IPS-18a (cell line): Measurements from ENCODE around the gene MAPKAPK3.

Experiments used
- H3K27ac ChIP-seq: one replicate; pipeline ENCODE4 v1.5.1; 2013; ENCODE audit warnings: low read length
- H3K27me3 ChIP-seq: one replicate; pipeline ENCODE4 v1.6.1; 2013; ENCODE audit warnings: mild to moderate bottlenecking, low read length; ENCODE audit not compliant: control insufficient read depth, insufficient read depth
- H3K36me3 ChIP-seq: one replicate; pipeline ENCODE4 v1.6.1; 2013; ENCODE audit warnings: low read depth, low read length; ENCODE audit not compliant: control insufficient read depth
- H3K4me1 ChIP-seq: one replicate; pipeline ENCODE4 v1.6.1; 2013; ENCODE audit warnings: low read depth, low read length; ENCODE audit not compliant: control insufficient read depth
- H3K4me3 ChIP-seq: one replicate; pipeline ENCODE4 v1.5.1; 2013; ENCODE audit warnings: low read length
- H3K9ac ChIP-seq: one replicate; pipeline ENCODE4 v1.6.1; 2013; ENCODE audit warnings: mild to moderate bottlenecking, low read length, moderate library complexity
- H3K9me3 ChIP-seq: one replicate; pipeline ENCODE4 v1.6.1; 2013; ENCODE audit warnings: low read depth, low read length; ENCODE audit not compliant: control insufficient read depth

The MAPKAPK3 gene

DNA sequence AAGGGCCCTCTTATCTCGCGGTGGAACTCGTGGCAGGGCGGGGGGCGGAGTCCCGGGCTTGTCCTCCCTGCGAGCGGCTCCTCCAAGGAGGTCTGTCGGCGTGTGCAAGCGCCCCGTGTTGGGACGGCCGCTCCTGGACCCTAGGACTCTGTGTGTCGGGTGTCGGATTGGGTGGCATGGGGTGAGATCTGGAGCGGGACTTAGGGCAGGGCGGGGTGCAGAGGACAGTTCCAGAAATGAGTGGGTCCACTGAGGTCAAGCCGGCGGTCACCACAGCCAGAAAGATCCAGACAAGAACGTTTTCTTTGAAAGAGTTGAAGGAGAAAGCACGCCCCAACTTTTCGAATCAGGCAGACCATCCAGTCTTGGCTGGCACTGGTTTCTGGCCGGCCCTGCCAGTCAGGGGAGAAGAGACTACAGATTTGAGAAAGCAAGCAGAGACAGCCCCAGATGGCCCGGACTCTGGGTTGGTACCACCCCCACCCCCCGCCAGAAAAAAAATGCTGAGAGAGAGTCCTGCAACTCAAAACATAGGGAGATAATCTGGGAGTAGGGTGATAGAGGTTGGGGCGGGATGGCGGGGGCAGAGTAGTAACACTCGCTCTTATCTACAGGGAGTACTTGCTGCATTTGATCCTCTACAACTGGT is 4.6 kb upstream of the MAPKAPK3 start:
- peak overlapping the region; percentile 63 for H3K4me3 ChIP-seq
- H3K27me3 ChIP-seq, result peaks cover 46% of the 10 kb centered on the region
- no peak overlapping the region for H3K27ac ChIP-seq
- no peaks in the 10 kb centered on the region for H3K36me3 ChIP-seq
- H3K9me3 ChIP-seq, result no peaks in the 10 kb centered on the region
- peak overlapping the region; percentile 21 for H3K9ac ChIP-seq
- peaks cover 7% of the 10 kb centered on the region for H3K4me1 ChIP-seq

DNA sequence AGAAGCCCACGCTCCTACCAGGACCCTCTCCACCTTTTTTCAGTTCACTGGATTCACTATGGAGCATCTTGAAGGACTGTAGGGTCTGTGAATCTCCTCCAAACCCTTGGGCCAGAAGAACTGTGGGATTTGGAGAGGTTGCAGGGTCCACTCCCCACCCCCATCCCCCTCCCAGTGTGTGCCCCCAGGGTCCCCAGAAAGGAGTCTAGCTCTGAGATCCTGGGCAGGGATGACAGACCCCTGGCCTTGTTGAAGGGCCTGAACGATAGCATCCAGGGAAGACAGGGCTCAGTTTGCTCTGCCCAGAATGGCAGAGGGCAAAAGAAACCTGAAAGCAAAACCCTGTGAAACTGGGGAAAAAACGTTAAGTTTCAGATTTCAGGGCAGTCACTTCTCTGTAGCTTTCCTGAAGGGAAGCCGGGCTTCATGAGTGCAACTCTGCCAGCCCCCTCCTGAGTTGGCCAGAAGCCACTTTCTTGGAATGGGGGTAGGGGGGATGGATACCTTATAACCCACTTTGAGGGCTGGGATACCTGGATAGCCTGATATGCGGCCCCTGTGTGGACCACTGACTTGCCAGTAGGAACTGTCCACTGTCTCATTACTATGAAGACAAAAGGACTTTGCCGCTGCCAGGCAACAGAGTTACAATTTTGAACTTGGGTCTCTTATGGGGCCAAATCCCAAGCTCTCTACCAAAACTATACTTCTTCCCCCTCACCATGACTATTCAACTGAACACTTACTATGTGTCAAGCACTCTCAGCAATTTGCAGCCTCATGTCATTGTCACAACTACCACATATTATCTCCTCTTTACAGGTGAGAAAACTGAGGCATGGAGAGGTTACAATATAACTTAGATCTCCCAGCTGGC is 3.7 kb upstream of the MAPKAPK3 start:
- peaks cover 13% of the 10 kb centered on the region for H3K4me1 ChIP-seq

GRCh38 chr3:50615190-50615589 is 1.8 kb upstream of the MAPKAPK3 start:
- no peak overlapping the region for H3K27ac ChIP-seq
- H3K9ac ChIP-seq, result no peak overlapping the region
- no peaks in the 10 kb centered on the region for H3K36me3 ChIP-seq
- H3K9me3 ChIP-seq, result no peaks in the 10 kb centered on the region
- no peak overlapping the region for H3K4me3 ChIP-seq
- H3K27me3 ChIP-seq, result peaks cover 45% of the 10 kb centered on the region
- H3K4me1 ChIP-seq, result peaks cover 13% of the 10 kb centered on the region

More for the DNA sequence above, 3.7 kb upstream of the MAPKAPK3 start:
- Histone ChIP-seq H3K27me3 (peaks cover 49% of the 10 kb centered on the region), H3K4me3 (no peak overlapping the region), H3K36me3 (no peaks in the 10 kb centered on the region), H3K9ac (no peak overlapping the region), H3K9me3 (no peaks in the 10 kb centered on the region), H3K27ac (no peak overlapping the region)

DNA sequence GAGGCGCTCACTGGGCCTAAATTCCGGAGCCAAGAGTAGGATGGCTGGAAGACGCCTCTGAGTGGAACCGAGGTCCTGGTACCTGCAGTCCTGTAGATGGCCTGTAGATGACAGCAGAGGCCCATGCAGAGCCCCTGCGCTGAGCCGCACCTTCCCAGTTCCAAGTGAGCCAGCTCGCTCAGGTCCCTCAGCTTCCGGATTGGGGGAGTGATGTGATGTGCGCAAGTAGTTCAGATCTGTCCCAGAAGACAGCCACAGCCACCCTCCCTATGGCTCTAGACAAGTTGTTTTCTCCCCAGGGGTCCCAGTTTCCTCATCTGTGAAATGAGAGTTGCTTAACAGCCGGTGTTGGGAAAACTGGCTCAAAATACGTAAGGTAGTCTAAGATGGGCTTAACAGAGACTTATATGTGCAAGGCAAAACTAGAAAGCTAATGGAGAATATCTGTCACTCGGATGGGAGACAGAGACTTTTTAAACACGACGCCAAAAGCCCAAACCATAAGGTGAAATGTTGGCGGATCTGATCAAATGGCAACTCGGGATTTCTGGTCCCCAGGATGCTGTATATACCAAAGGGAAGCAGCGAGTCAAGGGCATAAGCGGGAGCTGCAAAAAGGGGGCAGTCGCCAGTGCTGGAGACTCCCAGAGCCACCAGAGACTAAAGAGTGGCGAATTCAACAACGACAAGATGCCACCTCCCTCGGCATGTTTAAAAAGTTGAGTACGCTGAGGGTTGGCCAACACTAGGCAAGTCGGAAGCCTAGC is 765 bp upstream of the MAPKAPK3 start:
- Histone ChIP-seq H3K9me3 (no peaks in the 10 kb centered on the region), H3K27ac (no peak overlapping the region), H3K4me3 (peak overlapping the region; percentile 69), H3K4me1 (peaks cover 13% of the 10 kb centered on the region), H3K36me3 (no peaks in the 10 kb centered on the region), H3K9ac (no peak overlapping the region), H3K27me3 (peaks cover 35% of the 10 kb centered on the region)

DNA sequence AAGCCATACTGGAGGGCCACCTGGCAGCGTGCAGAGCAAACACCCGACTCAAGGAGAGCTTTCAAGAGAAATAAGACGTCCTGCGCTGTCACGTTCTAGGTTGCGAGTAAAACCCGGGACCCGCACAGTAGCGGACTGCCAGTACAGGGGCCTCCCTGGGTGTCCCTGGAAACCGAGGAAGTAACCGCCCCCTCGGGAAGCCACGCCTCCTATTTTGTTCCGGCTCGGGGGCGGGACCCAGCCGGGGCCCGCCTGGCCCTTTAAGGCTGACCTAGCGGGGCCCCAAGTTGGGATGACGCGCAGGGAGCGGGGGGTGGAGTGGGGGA is 218 bp upstream of the MAPKAPK3 start:
- Histone ChIP-seq H3K4me3 (peak overlapping the region; percentile 69), H3K27ac (no peak overlapping the region), H3K9ac (no peak overlapping the region)

GRCh38 chr3:50617911-50618481 is 1.0 kb downstream of the MAPKAPK3 start:
- Histone ChIP-seq H3K9me3 (no peaks in the 10 kb centered on the region), H3K27ac (no peak overlapping the region), H3K27me3 (peaks cover 25% of the 10 kb centered on the region), H3K9ac (peak overlapping the region; percentile 70), H3K36me3 (no peaks in the 10 kb centered on the region), H3K4me1 (peaks cover 10% of the 10 kb centered on the region), H3K4me3 (peak overlapping the region; percentile 75)

More for the DNA sequence above, 218 bp upstream of the MAPKAPK3 start:
- peaks cover 13% of the 10 kb centered on the region for H3K4me1 ChIP-seq
- no peaks in the 10 kb centered on the region for H3K36me3 ChIP-seq
- H3K9me3 ChIP-seq, result no peaks in the 10 kb centered on the region
- peaks cover 34% of the 10 kb centered on the region for H3K27me3 ChIP-seq

- H3K27me3 ChIP-seq, result peaks cover 11% of the 10 kb centered on the region
- no peak overlapping the region for H3K4me3 ChIP-seq
- H3K9ac ChIP-seq, result no peak overlapping the region
- no peaks in the 10 kb centered on the region for H3K36me3 ChIP-seq
- H3K4me1 ChIP-seq, result peaks cover 19% of the 10 kb centered on the region
- H3K27ac ChIP-seq, result no peak overlapping the region
- H3K9me3 ChIP-seq, result no peaks in the 10 kb centered on the region
Observed at GRCh38 chr3:50620420-50620819, 3.5 kb downstream of the MAPKAPK3 start.

DNA sequence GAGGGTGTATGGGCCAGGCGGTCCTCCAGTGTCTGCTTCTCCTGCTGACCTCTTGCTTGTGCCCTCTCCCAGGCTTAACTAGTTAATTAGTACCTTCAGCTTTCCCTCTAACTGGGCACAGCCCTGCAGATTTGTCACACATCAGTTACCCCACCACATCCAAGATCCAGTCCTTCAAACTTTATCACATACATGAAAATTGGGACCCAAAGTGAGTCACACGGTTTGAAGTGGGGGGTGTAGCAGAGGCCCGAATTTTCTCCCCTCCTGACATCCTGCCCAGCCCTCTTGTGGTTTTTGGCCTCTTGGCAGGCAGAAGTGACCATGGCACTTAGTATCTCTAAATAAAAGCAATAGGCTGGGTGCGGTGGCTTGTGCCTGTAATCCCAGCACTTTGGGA is 3.9 kb downstream of the MAPKAPK3 start:
- Histone ChIP-seq H3K4me3 (no peak overlapping the region), H3K4me1 (peaks cover 22% of the 10 kb centered on the region), H3K27me3 (peaks cover 10% of the 10 kb centered on the region), H3K9ac (no peak overlapping the region), H3K27ac (no peak overlapping the region), H3K36me3 (no peaks in the 10 kb centered on the region), H3K9me3 (no peaks in the 10 kb centered on the region)

DNA sequence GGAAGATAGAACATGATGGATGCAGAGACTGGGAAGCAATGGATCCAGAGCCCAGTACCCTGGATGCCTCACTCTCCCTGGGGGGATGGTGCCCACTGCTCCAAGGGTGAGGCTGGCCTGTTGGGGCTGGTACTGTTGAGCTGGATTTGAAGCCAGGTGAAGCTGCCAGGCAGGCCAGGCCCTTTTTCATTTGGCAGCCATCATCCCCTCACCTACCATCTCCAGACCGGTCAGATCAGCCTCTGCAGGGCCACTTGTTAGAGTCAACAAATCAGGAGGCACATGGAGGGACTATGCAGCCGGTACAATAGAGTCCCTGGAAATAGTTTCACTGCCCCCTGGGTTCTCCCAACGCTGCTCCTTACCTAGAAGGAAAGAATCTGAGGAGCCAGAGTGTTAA is 5.9 kb downstream of the MAPKAPK3 start:
- Histone ChIP-seq H3K4me3 (no peak overlapping the region), H3K27ac (no peak overlapping the region), H3K9ac (no peak overlapping the region), H3K36me3 (no peaks in the 10 kb centered on the region), H3K4me1 (peaks cover 17% of the 10 kb centered on the region), H3K9me3 (no peaks in the 10 kb centered on the region), H3K27me3 (peaks cover under 1% of the 10 kb centered on the region)

- no peak overlapping the region for H3K4me3 ChIP-seq
- H3K27me3 ChIP-seq, result no peaks in the 10 kb centered on the region
- no peaks in the 10 kb centered on the region for H3K9me3 ChIP-seq
- H3K36me3 ChIP-seq, result no peaks in the 10 kb centered on the region
- H3K9ac ChIP-seq, result no peak overlapping the region
- peaks cover 15% of the 10 kb centered on the region for H3K4me1 ChIP-seq
- no peak overlapping the region for H3K27ac ChIP-seq
Observed at GRCh38 chr3:50623840-50624474, 7.0 kb downstream of the MAPKAPK3 start.

DNA sequence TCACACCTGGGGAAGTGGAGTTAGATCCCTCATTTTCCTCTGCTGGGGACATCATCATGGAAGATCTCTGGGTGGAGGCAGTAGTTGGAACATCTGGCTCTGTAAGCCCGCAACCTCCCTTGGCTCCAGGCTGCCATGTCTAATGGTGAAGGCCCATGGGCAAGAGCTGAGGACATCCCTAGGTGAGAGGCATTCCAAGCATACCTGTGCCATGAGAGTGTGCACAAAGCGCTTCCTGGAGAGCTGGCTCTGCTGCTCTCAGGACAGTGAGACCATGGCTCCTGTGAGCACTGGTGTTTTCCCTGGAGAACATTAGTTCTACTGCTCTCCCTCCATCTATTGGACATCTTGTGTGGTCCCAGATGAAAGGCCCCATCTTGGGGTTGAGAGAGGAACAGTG is 7.7 kb downstream of the MAPKAPK3 start:
- Histone ChIP-seq H3K36me3 (no peaks in the 10 kb centered on the region), H3K27me3 (no peaks in the 10 kb centered on the region), H3K9me3 (no peaks in the 10 kb centered on the region), H3K27ac (no peak overlapping the region), H3K9ac (no peak overlapping the region), H3K4me1 (peaks cover 15% of the 10 kb centered on the region), H3K4me3 (no peak overlapping the region)
